Activated T-cell treated with anti-CD3 and anti-CD28 coated beads, Interleukin-2, amount 50 U/mL, for 72 hours (primary cell): ENCODE data around the gene SLC27A3. TPM values are rescaled to one million over a fixed set of nuclear protein-coding genes. Genes with fewer than 3 reads are reported as not detected.
A peak's percentile ranks its signal among the peaks of the same experiment; 100 is the strongest.
"Not testable (repeated sequence)": the region's sequence is repeated elsewhere in the genome, so short reads cannot be mapped to it uniquely, and the experiment has no call there.

Experiments
- ATAC-seq, 2 donors: fragments of 150-1000 bp; cut with Tn5 transposase; replicated peaks in 1 of 2; 2 replicates each; pipeline ENCODE4 v1.10.0; 2021; ENCODE audit warnings: moderate library complexity in 2 of 2, mild to moderate bottlenecking in 1 of 2
- DNase-seq, 2 donors: peaks; one replicate each; pipeline ENCODE4 v3.0.0; 2021 to 2022; ENCODE audit warnings: mixed read lengths in 1 of 2
- H3K27ac Mint-ChIP-seq: one replicate; pipeline ENCODE4 v1.8.0; 2022; ENCODE audit warnings: mild to moderate bottlenecking, moderate library complexity, mixed read lengths
- H3K27me3 Mint-ChIP-seq: one replicate; pipeline ENCODE4 v1.8.0; 2022; ENCODE audit warnings: low read depth, mixed read lengths
- H3K36me3 Mint-ChIP-seq, 2 donors: one replicate each; pipeline ENCODE4 v1.8.0; 2022; ENCODE audit warnings: mixed read lengths in 2 of 2, mild to moderate bottlenecking in 1 of 2; ENCODE audit not compliant: insufficient read depth in 2 of 2
- H3K4me1 Mint-ChIP-seq: one replicate; pipeline ENCODE4 v1.8.0; 2022; ENCODE audit warnings: low read depth, mixed read lengths
- H3K4me3 Mint-ChIP-seq, 2 donors: one replicate each; pipeline ENCODE4 v1.8.0; 2022; ENCODE audit warnings: mild to moderate bottlenecking in 2 of 2, mixed read lengths in 2 of 2, moderate library complexity in 2 of 2
- H3K9me3 Mint-ChIP-seq, 2 donors: one replicate each; pipeline ENCODE4 v1.8.0; 2022; ENCODE audit warnings: mixed read lengths in 2 of 2
- total RNA-seq, 2 donors: library from RNA; stranded (reverse); gene quantifications; one replicate each; pipeline ENCODE4 v1.2.3, GENCODE V29; 2022

The SLC27A3 gene
- total RNA-seq, 2 donors from 2014 or later: 5.6 to 8.3 TPM

DNA sequence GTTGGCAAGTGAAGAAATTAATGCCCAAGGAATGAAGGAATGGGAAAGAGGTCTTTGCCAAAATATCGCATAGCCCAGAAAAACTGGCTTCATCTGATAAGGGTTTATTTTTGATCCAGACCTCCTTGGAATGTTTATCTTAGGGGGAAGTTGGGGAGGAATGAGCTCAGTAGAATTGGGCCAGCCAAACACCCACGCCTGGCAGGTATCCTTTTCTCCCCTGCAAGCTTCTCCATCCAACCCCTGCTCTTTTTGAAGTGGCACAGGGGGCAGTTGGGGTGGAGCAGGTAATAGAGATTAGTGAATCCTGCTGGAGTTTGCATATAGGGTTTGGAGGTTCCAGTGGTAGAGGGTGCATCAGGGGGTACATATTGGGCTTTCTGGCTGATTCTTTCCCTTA is 26.3 kb upstream of the SLC27A3 start:
- ATAC-seq (no peak), DNase-seq (no peak)
- no peak overlapping the region for H3K27ac Mint-ChIP-seq
- H3K9me3 Mint-ChIP-seq: no peaks in the 10 kb centered on the region
- no peak overlapping the region for H3K4me3 Mint-ChIP-seq
- peaks cover 4 to 31% of the 10 kb centered on the region in 2 donors for H3K36me3 Mint-ChIP-seq
- no peaks in the 10 kb centered on the region for H3K27me3 Mint-ChIP-seq
- peaks cover 7% of the 10 kb centered on the region for H3K4me1 Mint-ChIP-seq

DNA sequence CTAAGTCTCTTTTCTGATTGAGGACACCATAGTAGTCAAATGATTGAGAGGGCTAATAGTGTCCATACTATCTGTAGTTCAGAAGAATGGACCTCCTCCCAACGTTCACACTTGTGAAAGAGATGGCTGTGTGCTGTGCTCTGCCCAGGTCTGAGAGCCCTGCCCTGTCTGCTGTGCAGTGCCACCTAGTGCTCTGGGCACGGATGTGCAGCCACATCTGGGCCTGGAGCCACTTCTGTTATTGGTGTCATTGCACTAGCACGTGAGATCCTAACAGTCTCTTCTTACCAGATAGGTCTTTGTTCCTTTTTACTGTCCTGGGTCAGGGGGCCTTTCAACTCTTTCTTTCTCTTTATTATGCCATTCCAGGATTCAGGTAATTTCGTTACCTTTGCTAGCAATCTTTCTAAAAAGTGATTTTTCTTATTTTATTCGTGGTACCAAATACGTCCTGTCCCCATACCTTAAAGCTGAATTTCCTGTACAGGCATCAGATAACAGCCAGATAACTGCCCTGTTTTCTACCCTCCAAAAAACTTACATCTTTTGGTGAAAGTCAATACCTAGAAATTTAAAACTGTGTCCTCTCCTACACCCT is 25.7 kb upstream of the SLC27A3 start:
- peak; percentile 100 for ATAC-seq
- Mint-ChIP-seq H3K4me1 (peaks cover 7% of the 10 kb centered on the region), H3K9me3 (no peaks in the 10 kb centered on the region), H3K27me3 (no peaks in the 10 kb centered on the region), H3K36me3 (peaks cover 4 to 33% of the 10 kb centered on the region in 2 donors), H3K4me3 (no peak overlapping the region), H3K27ac (peak overlapping the region; percentile 73)
- peak; percentile 80 to 82 for DNase-seq

DNA sequence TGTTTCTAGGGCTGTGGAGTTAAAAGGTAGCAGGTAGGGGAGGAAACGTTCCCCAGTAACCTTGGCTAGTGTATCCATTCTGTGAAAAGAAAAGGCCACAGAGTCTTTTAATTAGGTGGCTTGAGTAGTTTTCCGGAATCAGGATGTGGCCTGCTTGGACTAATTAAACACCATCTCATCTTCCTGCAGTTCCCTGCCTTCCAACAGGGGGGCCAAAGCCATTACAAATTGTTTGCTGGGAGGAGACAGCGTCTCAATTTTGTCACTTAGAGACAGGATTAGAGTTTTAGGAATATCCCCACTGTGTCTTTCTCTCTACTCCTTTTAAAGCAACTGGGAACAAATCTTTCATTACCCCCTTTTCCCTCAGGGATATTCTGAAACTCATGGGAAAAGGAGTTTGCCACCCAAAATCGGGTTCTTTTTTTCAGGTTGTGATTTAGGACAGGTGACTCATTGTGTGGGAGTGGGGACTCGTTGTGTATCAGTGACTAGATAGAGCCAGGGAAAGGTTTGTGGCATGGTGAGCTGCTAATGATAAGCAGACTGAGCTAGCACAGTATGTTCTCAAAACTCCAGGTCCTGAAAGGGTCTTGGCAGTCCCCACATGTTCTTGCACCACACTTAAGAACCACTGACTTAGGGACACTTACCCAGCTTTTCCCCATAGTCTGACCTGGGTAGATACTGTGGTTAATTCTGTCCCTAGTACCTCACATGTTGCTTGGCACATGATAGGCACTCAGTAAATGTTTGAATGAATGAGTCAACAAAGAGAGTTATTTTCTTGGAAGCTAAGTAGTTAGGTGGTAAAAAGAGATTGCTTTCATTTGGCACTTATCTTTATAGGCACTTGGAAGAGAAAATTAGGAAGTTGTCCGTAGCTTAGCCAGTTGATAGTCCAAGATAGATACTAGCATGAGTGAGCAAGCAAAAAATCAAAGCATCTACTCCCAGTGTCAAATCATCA is 24.9 kb upstream of the SLC27A3 start:
- Mint-ChIP-seq H3K4me3 (no peak overlapping the region), H3K27me3 (no peaks in the 10 kb centered on the region), H3K4me1 (peaks cover 7% of the 10 kb centered on the region), H3K9me3 (no peaks in the 10 kb centered on the region), H3K36me3 (peaks cover 4 to 37% of the 10 kb centered on the region in 2 donors), H3K27ac (no peak overlapping the region)
- no peak for ATAC-seq
- DNase-seq: no peak

DNA sequence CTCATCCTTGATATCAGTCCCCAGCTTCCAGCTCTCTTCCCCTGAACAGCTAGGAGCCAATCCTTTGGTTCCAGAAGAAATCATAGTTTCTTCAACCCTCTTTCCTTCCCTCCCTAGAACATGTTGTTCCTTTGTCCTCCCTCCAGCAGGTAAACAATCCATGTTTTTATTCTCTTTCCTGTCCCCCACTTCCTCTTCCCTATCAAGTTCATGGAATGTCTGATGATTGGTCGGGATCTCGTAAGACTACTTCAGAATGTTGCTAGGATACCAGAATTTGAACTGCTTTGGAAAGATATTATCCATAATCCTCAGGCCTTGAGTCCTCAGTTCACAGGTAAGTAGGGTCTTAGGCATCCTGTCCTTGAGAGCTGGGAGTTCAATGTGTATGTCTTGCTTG is 23.1 kb upstream of the SLC27A3 start:
- Mint-ChIP-seq H3K4me3 (no peak overlapping the region), H3K27ac (no peak overlapping the region), H3K36me3 (peaks cover 4 to 38% of the 10 kb centered on the region in 2 donors), H3K4me1 (peaks cover 7% of the 10 kb centered on the region), H3K9me3 (no peaks in the 10 kb centered on the region), H3K27me3 (no peaks in the 10 kb centered on the region)
- DNase-seq (no peak), ATAC-seq (no peak)

DNA sequence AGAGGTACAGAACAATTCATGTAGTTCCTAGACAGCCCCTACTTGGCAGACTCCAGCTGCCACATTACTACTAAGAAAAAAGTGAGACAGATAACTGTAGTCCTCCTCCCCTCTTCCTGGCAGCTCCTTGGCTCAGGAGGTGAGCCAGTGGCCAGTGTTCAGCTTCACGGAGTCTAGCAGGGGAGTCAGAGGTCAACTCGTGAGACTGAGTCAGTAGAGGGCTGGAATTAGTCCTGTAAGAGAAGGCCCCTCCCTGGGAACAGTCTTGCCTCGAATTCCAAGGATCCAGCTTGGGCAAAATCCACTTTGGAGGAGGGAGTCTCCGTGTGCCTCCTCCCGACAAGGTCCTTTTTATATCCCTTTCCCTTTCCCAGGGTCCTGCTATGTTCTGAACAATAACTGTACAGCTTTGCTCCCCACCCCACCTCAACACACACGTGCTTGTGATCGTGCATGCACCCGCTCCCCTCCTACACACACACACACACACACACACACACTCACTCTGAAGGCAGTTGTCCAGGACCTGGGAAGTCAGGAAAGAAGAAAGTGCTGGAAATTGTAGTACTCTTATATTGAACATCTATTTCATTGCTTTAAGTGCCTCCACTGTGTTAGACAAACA is 22.5 kb upstream of the SLC27A3 start:
- H3K4me3 Mint-ChIP-seq: no peak overlapping the region
- H3K27me3 Mint-ChIP-seq: no peaks in the 10 kb centered on the region
- H3K36me3 Mint-ChIP-seq: peaks cover 4 to 37% of the 10 kb centered on the region in 2 donors
- no peak for ATAC-seq
- peaks cover 7% of the 10 kb centered on the region for H3K4me1 Mint-ChIP-seq
- DNase-seq: no peak
- H3K9me3 Mint-ChIP-seq: no peaks in the 10 kb centered on the region
- no peak overlapping the region for H3K27ac Mint-ChIP-seq

DNA sequence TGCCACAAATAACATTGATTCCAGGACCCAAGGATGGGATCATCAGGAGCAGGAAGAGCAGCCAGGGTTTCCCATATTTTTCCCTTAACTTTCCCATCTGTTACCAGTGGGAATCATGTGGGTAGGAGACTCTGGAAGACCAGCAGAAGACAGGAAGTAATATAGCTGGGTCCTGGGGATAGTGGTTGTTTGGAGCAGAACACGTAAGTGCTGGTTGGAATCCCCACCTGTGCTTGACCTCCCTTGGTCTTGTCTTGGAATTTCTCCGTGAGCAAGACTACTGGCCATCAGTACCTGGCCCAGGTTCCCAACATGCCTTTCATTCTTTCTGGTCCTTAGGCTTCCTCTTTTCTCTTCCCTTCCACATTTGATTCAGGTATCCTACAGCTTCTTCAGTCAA is 20.9 kb upstream of the SLC27A3 start:
- Mint-ChIP-seq H3K9me3 (no peaks in the 10 kb centered on the region), H3K4me1 (peaks cover 4% of the 10 kb centered on the region), H3K27ac (no peak overlapping the region), H3K4me3 (no peak overlapping the region), H3K36me3 (peaks cover 4 to 30% of the 10 kb centered on the region in 2 donors), H3K27me3 (no peaks in the 10 kb centered on the region)
- no peak for ATAC-seq
- DNase-seq: no peak

DNA sequence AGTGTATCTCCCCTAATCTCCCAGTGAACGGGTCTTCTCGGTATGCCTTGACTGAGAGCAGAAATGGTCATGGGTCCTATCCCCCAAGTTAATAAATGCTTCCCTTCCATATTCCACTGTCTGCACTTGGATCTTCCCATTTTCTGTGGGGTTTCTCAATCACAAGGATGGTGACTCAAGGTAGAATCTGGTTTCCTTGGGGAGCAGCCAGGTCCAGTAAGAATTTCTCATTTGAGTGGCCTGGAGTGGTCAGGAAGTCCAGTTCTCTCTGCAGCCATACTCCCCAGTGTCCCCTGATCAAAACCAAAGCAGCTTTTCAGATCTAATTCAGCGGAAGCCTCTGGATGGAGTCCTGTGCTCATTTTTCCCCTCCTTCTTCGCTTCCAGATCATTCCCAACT is 14.8 kb upstream of the SLC27A3 start:
- no peak overlapping the region for H3K4me3 Mint-ChIP-seq
- DNase-seq: no peak
- peaks cover 7 to 12% of the 10 kb centered on the region in 2 donors for H3K36me3 Mint-ChIP-seq

DNA sequence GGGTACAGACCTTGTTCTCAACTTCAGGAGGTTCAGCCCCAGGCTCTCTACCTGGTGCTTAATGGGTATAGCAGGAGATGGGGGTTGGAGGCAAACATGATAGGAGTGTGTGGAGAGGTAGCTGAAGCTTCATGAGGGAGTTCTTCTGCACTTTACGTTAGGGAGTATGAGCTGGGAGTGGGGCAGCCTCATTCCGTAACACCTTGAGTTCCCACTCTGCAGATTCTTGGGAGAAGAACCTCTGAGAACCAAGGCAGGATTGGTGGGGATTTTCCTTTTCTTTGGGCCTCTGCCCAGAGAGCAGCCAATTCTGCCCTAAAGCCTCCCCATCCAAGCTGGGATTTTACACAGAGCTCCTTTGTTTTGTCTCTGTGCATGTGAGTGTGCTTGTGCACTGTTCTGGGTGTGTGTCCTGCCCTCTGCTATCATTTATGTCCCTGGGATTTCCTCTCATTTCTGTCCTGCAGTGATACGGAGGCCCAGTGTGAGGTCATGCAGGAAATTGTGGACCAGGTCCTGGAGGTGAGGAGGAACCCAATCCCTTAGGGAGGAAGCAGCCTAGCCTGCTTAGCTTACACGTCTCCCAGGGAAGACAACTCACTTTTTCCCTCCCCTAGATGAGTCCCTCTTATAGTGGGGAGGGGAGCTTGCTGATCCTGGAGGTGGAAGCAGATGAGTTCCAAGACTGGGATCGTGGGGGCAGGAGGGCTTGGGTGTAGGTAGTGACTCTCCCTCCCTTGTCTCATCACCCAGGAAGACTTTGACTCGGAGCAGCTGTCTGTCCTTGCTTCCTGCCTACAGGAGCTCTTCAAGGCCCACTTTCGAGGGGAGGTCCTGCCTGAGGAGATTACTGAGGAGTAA is 11.6 kb upstream of the SLC27A3 start:
- Mint-ChIP-seq H3K27ac (no peak overlapping the region), H3K9me3 (no peaks in the 10 kb centered on the region)
- ATAC-seq: no peak

More for the DNA sequence above, 14.8 kb upstream of the SLC27A3 start:
- Mint-ChIP-seq H3K27ac (no peak overlapping the region), H3K27me3 (no peaks in the 10 kb centered on the region), H3K4me1 (no peaks in the 10 kb centered on the region), H3K9me3 (no peaks in the 10 kb centered on the region)
- no peak for ATAC-seq

DNA sequence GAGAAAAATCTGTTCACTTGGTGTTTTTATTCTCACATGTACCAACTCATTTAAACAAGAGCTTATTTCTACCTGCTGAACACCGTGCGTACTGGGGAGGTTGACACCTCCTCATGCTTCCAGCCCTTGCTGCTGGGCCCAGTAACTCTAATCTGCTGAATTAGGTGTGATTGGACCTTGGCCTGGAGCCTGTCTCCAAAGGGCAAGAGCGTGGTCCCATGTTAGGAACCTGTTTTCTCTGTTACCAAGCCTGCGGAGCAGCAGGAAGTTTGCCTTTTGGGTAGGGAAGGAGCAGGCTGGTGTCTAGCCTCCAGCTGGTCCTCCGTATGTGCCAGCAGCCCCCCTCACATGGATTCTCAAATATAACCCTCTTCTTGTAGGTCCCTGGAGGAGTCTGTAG is 10.9 kb upstream of the SLC27A3 start:
- Mint-ChIP-seq H3K27ac (no peak overlapping the region), H3K4me1 (no peaks in the 10 kb centered on the region), H3K36me3 (peaks cover 10 to 16% of the 10 kb centered on the region in 2 donors)

More for the DNA sequence above, 11.6 kb upstream of the SLC27A3 start:
- Mint-ChIP-seq H3K4me1 (no peaks in the 10 kb centered on the region), H3K27me3 (no peaks in the 10 kb centered on the region), H3K36me3 (peaks cover 10 to 16% of the 10 kb centered on the region in 2 donors), H3K4me3 (no peak overlapping the region)
- DNase-seq: no peak

DNA sequence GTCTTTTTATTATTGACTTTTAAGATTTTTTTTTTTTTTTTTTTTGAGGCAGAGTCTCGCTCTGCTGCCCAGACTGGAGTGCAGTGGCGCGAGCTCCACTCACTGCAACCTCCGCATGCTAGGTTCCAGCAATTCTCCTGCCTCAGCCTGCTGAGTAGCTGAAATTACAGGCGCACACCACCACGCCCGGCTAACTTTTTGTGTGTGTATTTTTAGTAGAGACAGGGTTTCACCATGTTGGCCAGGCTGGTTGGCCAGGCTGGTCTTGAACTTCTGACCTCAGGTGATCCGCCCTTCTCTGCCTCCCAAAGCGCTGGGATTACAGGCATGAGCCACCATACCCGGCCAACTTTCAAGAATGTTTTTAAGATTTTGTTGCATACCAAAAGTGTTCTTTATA is 8.5 kb upstream of the SLC27A3 start:
- H3K27me3 Mint-ChIP-seq, H3K4me3 Mint-ChIP-seq, DNase-seq, H3K4me1 Mint-ChIP-seq, ATAC-seq, H3K9me3 Mint-ChIP-seq, H3K27ac Mint-ChIP-seq: not testable (repeated sequence)
- peaks cover 9 to 17% of the 10 kb centered on the region in 2 donors for H3K36me3 Mint-ChIP-seq

More for the DNA sequence above, 10.9 kb upstream of the SLC27A3 start:
- no peak for ATAC-seq
- Mint-ChIP-seq H3K27me3 (no peaks in the 10 kb centered on the region), H3K4me3 (no peak overlapping the region), H3K9me3 (no peaks in the 10 kb centered on the region)
- DNase-seq: no peak

DNA sequence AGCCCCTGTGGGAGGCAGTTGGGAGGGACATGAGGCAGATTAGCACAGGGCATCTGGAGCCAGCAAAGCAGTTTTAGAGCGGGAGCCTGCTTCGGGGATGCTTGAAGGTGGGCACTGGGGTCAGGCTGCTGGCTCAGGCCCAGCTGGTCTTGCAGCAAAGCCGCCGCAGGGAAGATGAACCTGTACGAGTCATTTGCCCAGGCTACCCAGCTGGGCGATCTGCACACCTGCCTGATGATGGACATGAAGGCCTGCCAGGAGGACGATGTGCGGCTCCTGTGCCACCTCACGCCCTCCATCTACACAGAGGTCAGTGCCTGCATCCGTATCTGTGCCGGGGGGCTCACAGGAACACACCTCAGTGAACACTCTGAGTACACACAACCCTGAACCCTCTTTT is 7.7 kb upstream of the SLC27A3 start:
- Mint-ChIP-seq H3K36me3 (peaks cover 7 to 17% of the 10 kb centered on the region in 2 donors), H3K4me1 (no peaks in the 10 kb centered on the region), H3K4me3 (no peak overlapping the region), H3K9me3 (no peaks in the 10 kb centered on the region), H3K27me3 (no peaks in the 10 kb centered on the region), H3K27ac (no peak overlapping the region)
- DNase-seq: no peak
- no peak for ATAC-seq

DNA sequence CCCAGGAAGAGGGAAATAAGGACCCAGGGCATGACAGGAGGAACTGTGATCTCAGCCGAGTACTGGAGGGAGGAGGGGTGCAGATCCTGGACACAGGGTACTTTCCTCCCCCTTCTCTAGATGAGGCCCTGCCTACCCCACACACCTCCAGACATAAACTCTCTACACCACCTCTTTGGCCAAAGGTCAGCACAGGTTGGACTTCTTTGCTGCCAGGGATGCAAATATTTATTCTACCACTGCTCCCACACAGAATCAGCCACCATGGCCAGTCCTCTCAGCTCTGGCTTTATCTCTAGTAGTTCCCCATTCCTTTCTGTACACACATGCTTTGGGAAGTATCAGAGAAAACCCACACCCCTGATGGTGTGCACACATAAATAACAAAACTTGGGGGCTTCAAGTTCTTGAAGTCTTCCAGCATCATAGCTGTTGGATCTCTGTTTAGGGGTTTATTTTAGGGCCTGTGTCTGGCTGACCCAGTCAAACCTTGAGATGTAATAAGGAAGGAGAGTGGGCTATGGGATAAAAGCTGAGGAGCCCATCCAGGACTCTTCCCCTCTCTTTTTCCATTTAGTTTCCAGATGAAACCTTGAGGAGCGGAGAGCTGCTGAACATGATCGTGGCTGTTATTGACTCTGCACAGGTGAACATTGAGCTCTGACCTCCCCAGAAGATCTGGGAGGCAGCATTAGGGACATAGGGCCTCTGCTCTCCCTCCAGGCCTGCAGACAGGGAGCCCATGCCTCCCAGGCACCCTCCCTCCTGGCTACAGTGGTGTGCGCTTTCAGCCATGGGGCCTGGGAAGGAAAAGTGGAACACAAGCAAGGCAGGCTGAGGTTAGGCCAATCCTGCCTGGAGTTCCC is 6.7 kb upstream of the SLC27A3 start:
- H3K27ac Mint-ChIP-seq: no peak overlapping the region
- DNase-seq: no peak
- ATAC-seq: no peak
- H3K4me3 Mint-ChIP-seq: no peak overlapping the region
- no peaks in the 10 kb centered on the region for H3K27me3 Mint-ChIP-seq
- H3K9me3 Mint-ChIP-seq: no peaks in the 10 kb centered on the region
- H3K36me3 Mint-ChIP-seq: peaks cover 7 to 15% of the 10 kb centered on the region in 2 donors
- H3K4me1 Mint-ChIP-seq: no peaks in the 10 kb centered on the region
